GM12874 (cell line): ENCODE results near the gene SMIM24.

Experiments used
- TF ChIP-seq, protein P1 (sequence below): IDR thresholded peaks from 2 replicates; pipeline ENCODE4 v1.5.1; 2011; ENCODE audit warnings: low read depth, mild to moderate bottlenecking, control low read depth, low read length, moderate library complexity; ENCODE audit not compliant: insufficient read depth

The SMIM24 gene

DNA sequence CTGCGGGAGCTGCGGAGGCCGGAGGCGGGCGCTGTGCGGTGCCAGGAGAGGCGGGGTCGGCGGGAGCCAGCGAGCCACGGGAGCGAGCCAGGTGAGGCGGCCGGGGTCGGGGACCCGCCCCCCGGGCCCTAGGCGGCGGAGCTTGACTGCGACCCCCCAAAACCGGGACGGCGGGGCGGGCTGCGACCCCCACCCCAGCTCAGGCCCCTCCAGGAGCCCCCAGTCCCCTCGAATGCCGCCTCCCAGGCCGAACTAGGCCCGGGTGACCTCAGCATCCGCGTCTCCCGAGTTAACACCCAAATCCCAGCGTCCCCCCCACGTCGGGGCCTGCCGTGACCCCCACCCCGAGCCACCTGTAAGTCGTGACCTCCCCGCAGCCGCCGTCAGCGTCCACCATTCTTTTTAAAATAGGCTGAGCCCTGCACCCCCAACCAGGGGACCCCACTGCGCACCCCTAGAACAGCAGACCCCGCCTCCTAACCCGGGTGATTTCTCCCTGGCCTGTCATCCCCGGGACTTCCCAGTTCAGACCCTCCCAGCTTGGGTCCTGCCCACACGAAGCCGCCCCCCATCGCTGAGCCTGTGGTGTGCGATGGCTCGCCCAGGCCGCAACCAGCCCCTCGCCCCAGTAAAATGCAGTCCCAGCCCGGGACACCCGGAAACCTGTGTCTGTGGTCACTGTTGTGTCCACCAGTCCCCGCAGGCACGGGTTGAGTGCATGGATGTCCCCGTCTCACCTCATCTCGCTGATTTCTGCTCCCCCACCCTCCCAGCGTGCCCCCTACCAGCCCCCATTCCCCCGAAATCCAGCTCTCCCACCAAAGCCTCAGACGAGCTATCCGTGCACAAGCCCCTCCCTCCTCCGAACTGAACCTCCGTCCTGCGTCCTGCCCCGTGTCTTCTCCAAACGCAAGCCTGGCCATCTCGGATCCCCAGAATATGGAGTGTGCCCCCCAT is 26.3 kb upstream of the SMIM24 start:
- TF ChIP-seq, protein P1, sequence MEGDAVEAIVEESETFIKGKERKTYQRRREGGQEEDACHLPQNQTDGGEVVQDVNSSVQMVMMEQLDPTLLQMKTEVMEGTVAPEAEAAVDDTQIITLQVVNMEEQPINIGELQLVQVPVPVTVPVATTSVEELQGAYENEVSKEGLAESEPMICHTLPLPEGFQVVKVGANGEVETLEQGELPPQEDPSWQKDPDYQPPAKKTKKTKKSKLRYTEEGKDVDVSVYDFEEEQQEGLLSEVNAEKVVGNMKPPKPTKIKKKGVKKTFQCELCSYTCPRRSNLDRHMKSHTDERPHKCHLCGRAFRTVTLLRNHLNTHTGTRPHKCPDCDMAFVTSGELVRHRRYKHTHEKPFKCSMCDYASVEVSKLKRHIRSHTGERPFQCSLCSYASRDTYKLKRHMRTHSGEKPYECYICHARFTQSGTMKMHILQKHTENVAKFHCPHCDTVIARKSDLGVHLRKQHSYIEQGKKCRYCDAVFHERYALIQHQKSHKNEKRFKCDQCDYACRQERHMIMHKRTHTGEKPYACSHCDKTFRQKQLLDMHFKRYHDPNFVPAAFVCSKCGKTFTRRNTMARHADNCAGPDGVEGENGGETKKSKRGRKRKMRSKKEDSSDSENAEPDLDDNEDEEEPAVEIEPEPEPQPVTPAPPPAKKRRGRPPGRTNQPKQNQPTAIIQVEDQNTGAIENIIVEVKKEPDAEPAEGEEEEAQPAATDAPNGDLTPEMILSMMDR, result no peak

DNA sequence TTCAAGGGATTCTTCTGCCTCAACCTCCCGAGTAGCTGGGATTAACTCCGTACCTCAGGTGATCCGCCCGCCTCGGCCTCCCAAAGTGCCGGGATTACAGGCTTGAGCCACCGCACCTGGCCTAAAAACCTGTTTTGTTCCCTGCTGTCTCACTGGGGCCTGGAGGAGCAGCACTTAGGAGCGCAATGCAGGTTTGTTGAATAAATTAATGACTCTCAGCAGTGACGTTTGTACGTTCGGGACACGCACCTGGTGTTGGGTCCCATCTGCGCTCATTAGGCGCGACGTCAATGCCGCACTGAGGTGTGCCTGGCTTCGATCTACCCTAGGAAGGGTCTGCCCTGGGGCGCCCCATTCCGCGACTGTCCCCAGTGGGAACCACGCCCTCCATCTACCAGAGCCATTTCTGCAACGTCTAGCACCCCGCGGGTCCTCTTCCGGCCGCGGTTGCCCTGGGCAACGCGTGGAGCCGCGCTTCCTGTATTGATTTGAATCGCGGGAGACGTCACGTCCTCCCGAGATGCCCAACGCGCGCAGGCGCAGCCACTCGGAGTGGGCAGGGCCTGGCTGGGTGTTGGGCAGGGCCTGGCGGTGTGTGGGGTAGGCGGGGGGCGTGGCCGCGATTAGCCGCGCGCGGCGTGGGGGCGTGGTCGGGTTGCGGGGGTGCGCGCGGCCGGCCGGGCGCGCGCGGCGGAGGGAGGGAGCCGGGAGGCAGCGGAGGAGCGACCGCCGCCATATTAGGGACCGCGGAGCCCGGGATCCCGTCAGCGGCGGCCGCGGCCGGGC is 25.5 kb upstream of the SMIM24 start, which contains the start of gene FZR1:
TSS of gene FZR1 (plus strand) at position 714 of the 786 bp plus-strand sequence. CDS start 16,679 bp downstream, outside the sequence.
- TF ChIP-seq, protein P1, result no peak

DNA sequence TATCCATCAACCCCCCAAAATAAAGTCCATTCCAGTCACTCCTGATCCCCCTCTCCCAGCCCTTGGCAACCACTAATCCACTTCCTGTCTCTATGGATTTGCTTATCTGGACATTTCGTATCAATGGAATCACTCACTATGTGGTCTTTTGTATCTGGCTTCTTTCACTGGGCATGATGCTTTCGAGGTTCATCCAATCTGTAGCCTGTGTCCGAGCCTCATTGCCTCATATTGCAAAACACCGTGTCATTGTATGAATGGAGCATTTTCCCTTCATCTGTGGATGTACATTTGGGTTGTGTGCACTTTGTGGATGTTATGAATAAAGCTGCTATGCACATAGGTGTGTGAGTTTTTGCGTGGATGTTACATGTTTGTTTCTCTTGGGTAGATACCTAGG is 24.4 kb upstream of the SMIM24 start:
- TF ChIP-seq, protein P1, result no peak

DNA sequence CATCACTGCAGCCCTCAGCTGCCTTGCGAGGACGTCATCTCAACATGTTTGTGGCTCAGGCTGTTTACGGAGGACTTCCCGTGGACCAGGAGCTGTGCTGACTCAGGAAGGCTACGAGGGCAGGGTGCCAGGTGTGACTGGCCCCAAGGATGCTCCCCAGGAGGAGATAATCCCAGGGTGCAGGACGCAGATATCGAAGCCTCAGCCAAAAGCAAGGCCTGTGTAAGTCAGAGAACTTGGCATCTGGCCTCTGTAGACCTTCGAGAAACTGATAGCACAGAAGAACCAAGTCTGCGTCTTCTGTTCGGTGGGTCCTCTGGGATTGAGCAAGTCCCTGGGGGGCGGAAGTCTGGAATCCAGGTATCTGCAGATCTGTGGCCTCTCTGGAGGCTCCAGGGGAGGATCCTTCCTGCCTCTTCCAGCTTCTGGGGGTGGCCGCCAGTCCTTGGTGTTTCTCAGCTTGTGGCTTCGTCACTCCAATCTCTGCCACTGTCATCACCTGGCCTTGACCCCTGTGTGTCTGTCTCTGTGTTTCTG is 22.8 kb upstream of the SMIM24 start:
- TF ChIP-seq, protein P1, result no peak

DNA sequence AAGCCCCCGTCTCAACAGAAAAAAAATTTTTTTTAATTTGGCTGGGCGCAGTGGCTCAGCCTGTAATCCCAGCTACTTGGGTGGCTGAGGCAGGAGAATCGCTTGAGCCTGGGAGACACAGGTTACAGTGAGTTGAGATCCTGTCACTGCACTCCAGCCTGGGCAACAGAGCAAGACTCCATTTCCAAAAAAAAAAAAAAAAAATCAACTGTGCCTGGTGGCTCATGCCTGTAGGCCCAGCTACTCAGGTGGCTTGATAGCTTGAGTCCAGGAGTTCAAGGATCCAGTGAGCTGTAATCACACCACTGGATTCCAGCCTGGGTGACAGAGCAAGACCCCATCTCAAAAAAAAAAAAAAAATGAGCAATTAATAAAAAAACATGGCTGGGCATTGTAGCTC is 21.5 kb upstream of the SMIM24 start:
- TF ChIP-seq, protein P1, result no peak

DNA sequence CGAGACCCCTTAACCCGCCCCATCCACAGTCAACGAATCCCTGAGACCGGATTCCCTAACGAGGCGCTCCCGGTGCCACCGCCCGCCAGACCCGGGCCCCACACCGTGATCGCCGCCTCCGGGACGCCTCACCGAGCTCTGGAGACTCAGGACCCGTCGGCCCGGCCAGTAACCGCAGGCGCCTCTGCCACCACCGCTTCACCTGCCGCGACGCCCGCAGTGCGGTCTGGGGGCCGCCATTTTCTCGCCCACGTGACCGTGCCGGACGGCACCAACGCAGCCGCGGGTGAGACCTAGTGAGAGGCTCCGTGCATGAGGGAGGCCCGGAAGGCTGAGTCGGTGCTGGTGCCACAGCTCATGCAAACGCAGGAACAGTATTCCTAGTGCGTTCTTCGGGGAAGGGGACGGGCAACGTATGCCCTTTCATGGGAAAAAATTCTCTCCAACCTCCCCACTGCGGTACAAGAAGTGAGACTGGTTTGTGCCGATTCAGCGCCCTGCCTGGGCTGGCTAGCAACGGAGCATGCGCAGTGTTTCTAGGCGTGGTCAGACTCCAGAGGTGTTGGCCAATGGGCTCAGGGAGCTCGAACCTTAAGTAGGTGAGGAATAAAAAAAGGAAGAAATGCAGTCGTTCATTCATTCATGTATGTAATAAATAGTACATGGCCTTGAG is 20.2 kb upstream of the SMIM24 start, which contains the start of gene DOHH:
TSS of gene DOHH (minus strand) at position 246 of the 673 bp plus-strand sequence. CDS start 3,860 bp downstream, outside the sequence.
- TF ChIP-seq, protein P1, result no peak
